Stomach (tissue), 9 donors: ENCODE data around the gene EFR3B. TPM values are rescaled to one million over a fixed set of nuclear protein-coding genes. Genes with fewer than 3 reads are reported as not detected.

Source experiments
- DNase-seq, 2 donors: peaks; one replicate each; pipeline versions ENCODE4 v3.0.0 to v3.0.0-alpha.2; 2013 to 2019
- H3K27ac ChIP-seq, 5 donors: fragments of 200-600 bp in 4 of 5; sonication (generic) in 4 of 5; one replicate each; pipeline ENCODE4 v1.5.1; 2013 to 2019; ENCODE audit warnings: mild to moderate bottlenecking in 1 of 5, moderate library complexity in 1 of 5
- H3K27me3 ChIP-seq, 3 donors: fragments of 200-600 bp; sonication (generic); one replicate each; pipeline ENCODE4 v1.5.1; 2017 to 2019; ENCODE audit warnings: mixed run types in 1 of 3
- H3K36me3 ChIP-seq, 4 donors: fragments of 200-600 bp; sonication (generic); 1 replicate in 3 of 4; 2 replicates in 1 of 4; pipeline ENCODE4 v1.5.1; 2016 to 2019
- H3K4me1 ChIP-seq, 4 donors: fragments of 200-600 bp; sonication (generic); one replicate each; pipeline ENCODE4 v1.5.1; 2016 to 2019
- H3K4me3 ChIP-seq, 4 donors: fragments of 200-600 bp; sonication (generic) in 3 of 4; one replicate each; pipeline ENCODE4 v1.5.1; 2016 to 2019; ENCODE audit warnings: mild to moderate bottlenecking in 1 of 4
- H3K9me3 ChIP-seq, 4 donors: fragments of 200-600 bp; sonication (generic); one replicate each; pipeline ENCODE4 v1.5.1; 2016 to 2019
- EP300 ChIP-seq: sonication (generic); formaldehyde crosslinking; IDR thresholded peaks from one replicate; pipeline ENCODE4 v1.6.1; 2017; ENCODE audit warnings: antibody characterized with exemption
- POLR2A ChIP-seq, 4 donors: fragments of 450-650 bp; IDR thresholded peaks; one replicate each; pipeline ENCODE4 v1.6.1; 2016; ENCODE audit warnings: antibody characterized with exemption in 4 of 4, control low read depth in 2 of 4, mild to moderate bottlenecking in 1 of 4, moderate library complexity in 1 of 4
- POLR2AphosphoS5 ChIP-seq, 3 donors: sonication (generic); formaldehyde crosslinking; IDR thresholded peaks; one replicate each; pipeline ENCODE4 v1.6.1; 2016; ENCODE audit warnings: antibody characterized with exemption in 3 of 3
- WGBS, 5 donors: extraction: QIAGEN DNeasy Blood & Tissue Kit in 3 of 5; methylation state at CpG; one replicate each; pipeline versions ENCODE4 v1.1.5 to v1.1.7; 2013 to 2018; 5-methylcytosine and 5-hydroxymethylcytosine counted together
- intact Hi-C: fragments of 100-400 bp; cut with DNase I; formaldehyde crosslinking; loops from one replicate; pipeline ENCODE4 v1.15.1; 2023; ENCODE audit warnings: low total_unique reads
- polyA plus RNA-seq, 3 donors: library from polyadenylated mRNA; stranded (reverse); fragments of 200-250 nt; gene quantifications; one replicate each; pipeline ENCODE4 v1.2.3, GENCODE V29; 2013
- total RNA-seq, 5 donors: library from RNA; depleted of rRNA; stranded (reverse); fragments of >200 nt; gene quantifications; one replicate each; pipeline versions ENCODE4 v1.1.0 to v1.2.3, GENCODE V29; 2014 to 2016
- TF ChIP-seq, protein P1 (sequence below), 7 experiments: fragments of 450-650 bp in 4 of 7; fragments of 200-600 bp in 3 of 7; sonication (generic) in 3 of 7; IDR thresholded peaks; one replicate each; pipeline ENCODE4 v1.5.1; 2016 to 2019; ENCODE audit warnings: antibody characterized with exemption in 7 of 7, control low read depth in 2 of 7, mild to moderate bottlenecking in 1 of 7
- donor health status: healthy with polysubstance abuse.
- donor health status: Bipolar disorder and iron deficiency.
- donor health status: healthy.

EFR3B gene
- total and polyA plus RNA-seq, 8 donors, result 0.10 to 4.5 (median 0.58) TPM; not detected in 1

DNA sequence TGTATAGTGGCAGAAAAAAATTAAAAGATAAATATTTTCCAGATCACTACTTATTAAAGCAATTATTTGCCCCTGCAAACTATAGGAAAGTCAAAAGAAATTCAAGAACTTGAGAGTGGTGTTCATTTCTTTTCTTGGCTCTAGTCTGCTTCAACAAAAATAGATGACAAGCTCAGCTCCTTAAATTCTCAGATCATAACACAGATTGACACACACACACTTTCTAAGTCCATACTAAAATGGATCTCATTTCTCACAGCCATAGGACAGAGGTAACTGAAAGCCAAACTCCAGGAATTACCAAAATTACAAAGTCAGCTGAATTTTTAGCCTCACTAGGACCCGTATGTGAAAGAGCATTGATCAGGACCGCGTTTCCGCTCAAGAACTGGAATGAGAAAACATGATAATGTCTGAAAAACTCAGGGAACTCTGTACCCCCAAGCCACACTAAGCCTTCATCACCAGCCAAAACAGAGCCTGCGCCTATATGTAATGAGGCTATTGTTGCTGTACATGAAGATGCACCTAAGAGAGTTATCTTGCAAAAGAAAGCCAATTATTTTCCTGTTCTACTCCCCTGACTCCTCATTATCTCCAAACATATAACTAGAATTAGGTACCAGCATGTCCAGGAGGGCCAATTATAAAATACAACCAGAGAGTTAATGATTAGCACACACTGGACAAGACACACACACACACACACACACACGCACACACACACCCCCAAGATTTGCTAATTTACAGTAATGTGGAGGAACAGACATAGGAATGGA, 16.5 kb upstream of the EFR3B start:
- no peak for DNase-seq
- TF ChIP-seq, protein P1, sequence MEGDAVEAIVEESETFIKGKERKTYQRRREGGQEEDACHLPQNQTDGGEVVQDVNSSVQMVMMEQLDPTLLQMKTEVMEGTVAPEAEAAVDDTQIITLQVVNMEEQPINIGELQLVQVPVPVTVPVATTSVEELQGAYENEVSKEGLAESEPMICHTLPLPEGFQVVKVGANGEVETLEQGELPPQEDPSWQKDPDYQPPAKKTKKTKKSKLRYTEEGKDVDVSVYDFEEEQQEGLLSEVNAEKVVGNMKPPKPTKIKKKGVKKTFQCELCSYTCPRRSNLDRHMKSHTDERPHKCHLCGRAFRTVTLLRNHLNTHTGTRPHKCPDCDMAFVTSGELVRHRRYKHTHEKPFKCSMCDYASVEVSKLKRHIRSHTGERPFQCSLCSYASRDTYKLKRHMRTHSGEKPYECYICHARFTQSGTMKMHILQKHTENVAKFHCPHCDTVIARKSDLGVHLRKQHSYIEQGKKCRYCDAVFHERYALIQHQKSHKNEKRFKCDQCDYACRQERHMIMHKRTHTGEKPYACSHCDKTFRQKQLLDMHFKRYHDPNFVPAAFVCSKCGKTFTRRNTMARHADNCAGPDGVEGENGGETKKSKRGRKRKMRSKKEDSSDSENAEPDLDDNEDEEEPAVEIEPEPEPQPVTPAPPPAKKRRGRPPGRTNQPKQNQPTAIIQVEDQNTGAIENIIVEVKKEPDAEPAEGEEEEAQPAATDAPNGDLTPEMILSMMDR (IDR thresholded peaks at IDR 0.05), result no peak
- TF ChIP-seq EP300, result no peak
- no peak for TF ChIP-seq POLR2AphosphoS5 (IDR thresholded peaks at IDR 0.05)
- TF ChIP-seq POLR2A (IDR thresholded peaks at IDR 0.05), result no peak
- no peaks in the 10 kb centered on the region for H3K36me3 ChIP-seq
- H3K4me1 ChIP-seq, result no peaks in the 10 kb centered on the region
- H3K4me3 ChIP-seq, result no peak overlapping the region
- intact Hi-C loops, result no loop called here
- no peaks in the 10 kb centered on the region for H3K27me3 ChIP-seq
- WGBS, 5 donors, result 86 to 92% (median 90%) methylated on average over 6 of the region's 6 CpGs
- no peaks in the 10 kb centered on the region for H3K9me3 ChIP-seq
- no peak overlapping the region for H3K27ac ChIP-seq

GRCh38 chr2:25026008-25026530, 15.8 kb upstream of the EFR3B start:
- 91 to 96% (median 93%) methylated on average over 9 of the region's 9 CpGs for WGBS, 5 donors
- no peak overlapping the region for H3K4me3 ChIP-seq
- H3K27me3 ChIP-seq, result no peaks in the 10 kb centered on the region
- no peaks in the 10 kb centered on the region for H3K36me3 ChIP-seq
- H3K27ac ChIP-seq, result no peak overlapping the region
- DNase-seq, result no peak
- TF ChIP-seq POLR2A (IDR thresholded peaks at IDR 0.05), result no peak
- TF ChIP-seq, protein P1 (IDR thresholded peaks at IDR 0.05), result no peak
- TF ChIP-seq POLR2AphosphoS5 (IDR thresholded peaks at IDR 0.05), result no peak
- no peak for TF ChIP-seq EP300
- H3K4me1 ChIP-seq, result no peaks in the 10 kb centered on the region
- intact Hi-C loops, result no loop called here
- H3K9me3 ChIP-seq, result no peaks in the 10 kb centered on the region

GRCh38 chr2:25029183-25029554, 12.7 kb upstream of the EFR3B start:
- Histone ChIP-seq H3K27me3 (no peaks in the 10 kb centered on the region), H3K36me3 (no peaks in the 10 kb centered on the region), H3K27ac (no peak overlapping the region), H3K4me1 (no peaks in the 10 kb centered on the region), H3K9me3 (no peaks in the 10 kb centered on the region), H3K4me3 (no peak overlapping the region)
- TF ChIP-seq POLR2A (IDR thresholded peaks at IDR 0.05) (no peak), EP300 (no peak), POLR2AphosphoS5 (IDR thresholded peaks at IDR 0.05) (no peak)
- TF ChIP-seq, protein P1 (IDR thresholded peaks at IDR 0.05), result no peak
- DNase-seq, result no peak
- WGBS, 5 donors, result 64 to 87% (median 71%) methylated on average over 4 of the region's 4 CpGs
- intact Hi-C loops, result no loop called here

GRCh38 chr2:25030702-25031101, 11.2 kb upstream of the EFR3B start:
- TF ChIP-seq, protein P1 (IDR thresholded peaks at IDR 0.05), result no peak
- no peak for TF ChIP-seq EP300
- no peak for TF ChIP-seq POLR2A (IDR thresholded peaks at IDR 0.05)
- TF ChIP-seq POLR2AphosphoS5 (IDR thresholded peaks at IDR 0.05), result no peak
- no peaks in the 10 kb centered on the region for H3K27me3 ChIP-seq
- DNase-seq, result no peak
- H3K4me3 ChIP-seq, result no peak overlapping the region
- no peak overlapping the region for H3K27ac ChIP-seq
- intact Hi-C loops, result no loop called here
- H3K9me3 ChIP-seq, result no peaks in the 10 kb centered on the region
- H3K4me1 ChIP-seq, result no peaks in the 10 kb centered on the region
- WGBS, 5 donors, result 63 to 72% (median 64%) methylated on average over 2 of the region's 2 CpGs
- no peaks in the 10 kb centered on the region for H3K36me3 ChIP-seq
